K562 (cell line): ENCODE results near the gene TIMM44. TPM values are rescaled to one million over a fixed set of nuclear protein-coding genes. Genes with fewer than 3 reads are reported as not detected.

Source experiments
- ATF3 ChIP-seq, 2 experiments: fragments of 450-650 bp in 1 of 2; sonication (generic) in 1 of 2; formaldehyde crosslinking in 1 of 2; IDR thresholded peaks in 1 of 2; conservative IDR thresholded peaks in 1 of 2; 2 replicates each; pipeline versions ENCODE4 v1.6.1 to v1.8.1; 2016 to 2023; ENCODE audit warnings: mild to moderate bottlenecking in 2 of 2, moderate library complexity in 2 of 2, inconsistent platforms in 1 of 2, missing genetic modification reagents in 1 of 2
- CHD2 ChIP-seq: IDR thresholded peaks from 2 replicates; pipeline ENCODE4 v1.6.1; 2011; ENCODE audit warnings: low read depth, low read length
- CTCF ChIP-seq, 3 experiments: IDR thresholded peaks in 2 of 3; conservative IDR thresholded peaks in 1 of 3; 2 replicates each; pipeline ENCODE4 v1.5.1; 2011 to 2012; ENCODE audit warnings: low read length in 3 of 3, mild to moderate bottlenecking in 3 of 3, control low read depth in 2 of 3, improper control_type of control experiment in 1 of 3, inconsistent platforms in 1 of 3, low read depth in 1 of 3, mixed read lengths in 1 of 3, moderate library complexity in 1 of 3; ENCODE audit not compliant: insufficient read depth in 2 of 3
- CXXC5 ChIP-seq: fragments of 250-450 bp; sonication (Bioruptor Pico); IDR thresholded peaks from 2 replicates; pipeline ENCODE4 v1.8.0; 2022; ENCODE audit warnings: inconsistent platforms, mild to moderate bottlenecking, moderate library complexity
- ELK3 ChIP-seq: fragments of 450-650 bp; formaldehyde crosslinking; IDR thresholded peaks from 2 replicates; pipeline ENCODE4 v1.4.0; 2020; ENCODE audit warnings: mild to moderate bottlenecking
- FOXJ3 ChIP-seq: sonication (generic); formaldehyde crosslinking; IDR thresholded peaks from 2 replicates; pipeline ENCODE4 v1.4.0; 2020; ENCODE audit warnings: mild to moderate bottlenecking, missing genetic modification reagents
- HCFC1 ChIP-seq: IDR thresholded peaks from 2 replicates; pipeline ENCODE4 v1.6.1; 2012; ENCODE audit warnings: low read depth, low read length, improper control_type of control experiment
- HDAC1 ChIP-seq, 2 experiments: fragments of 450-650 bp; IDR thresholded peaks; 2 replicates each; pipeline ENCODE4 v1.6.1; 2016 to 2017; ENCODE audit warnings: inconsistent platforms in 1 of 2, mild to moderate bottlenecking in 1 of 2, moderate library complexity in 1 of 2
- NR1H2 ChIP-seq: sonication (generic); formaldehyde crosslinking; IDR thresholded peaks from 2 replicates; pipeline ENCODE4 v1.4.0; 2020; ENCODE audit warnings: mild to moderate bottlenecking, missing genetic modification reagents
- PURB ChIP-seq: sonication (generic); formaldehyde crosslinking; IDR thresholded peaks from 2 replicates; pipeline ENCODE4 v1.9.0; 2021; ENCODE audit warnings: low read depth, mild to moderate bottlenecking, missing genetic modification reagents
- SFPQ ChIP-seq: fragments of 200-400 bp; formaldehyde crosslinking; IDR thresholded peaks from 2 replicates; pipeline ENCODE4 v1.6.1; 2017; ENCODE audit warnings: mild to moderate bottlenecking, low read depth, low read length, moderate library complexity
- TBL1XR1 ChIP-seq, 2 experiments: IDR thresholded peaks; 2 replicates each; pipeline ENCODE4 v1.6.1; 2012; ENCODE audit warnings: improper control_type of control experiment in 2 of 2, low read length in 2 of 2, mild to moderate bottlenecking in 1 of 2
- XRCC4 ChIP-seq: IDR thresholded peaks from one replicate; pipeline ENCODE4 v1.6.1; 2011; ENCODE audit not compliant: insufficient read depth, insufficient read length; ENCODE audit errors: extremely low read depth
- ZFX ChIP-seq: sonication (generic); formaldehyde crosslinking; IDR thresholded peaks from 2 replicates; pipeline ENCODE4 v1.8.0; 2022; ENCODE audit warnings: mild to moderate bottlenecking, missing genetic modification reagents, moderate library complexity
- polyA plus RNA-seq, 8 experiments: library from polyadenylated mRNA; depleted of rRNA in 4 of 8; stranded (reverse) in 5 of 8; unstranded in 3 of 8; fragments of >200 nt; fragmentation: Nextera tagmentation in 2 of 8; fragmentation: Illumina TruSeq in 1 of 8; extraction: Ambion mirVana in 2 of 8; extraction: Trizol in 1 of 8; gene quantifications; 2 replicates each; pipeline versions ENCODE4 v1.2.1 to v1.2.3, GENCODE V29; 2011 to 2014; ENCODE audit warnings: inconsistent platforms in 1 of 8, missing spikeins in 1 of 8
- total RNA-seq, 7 experiments: library from RNA; depleted of rRNA in 6 of 7; stranded (reverse); fragments of >200 nt in 6 of 7; fragmentation: Illumina TruSeq in 2 of 7; extraction: Trizol in 2 of 7; gene quantifications; 2 replicates each; pipeline versions ENCODE4 v1.2.1 to v1.2.3, GENCODE V29; 2011 to 2021; ENCODE audit warnings: low replicate concordance in 1 of 7
- TF ChIP-seq, protein P1 (sequence below): fragments of 200-800 bp; sonication (Bioruptor generic); IDR thresholded peaks from 2 replicates; pipeline ENCODE4 v1.6.1; 2017; ENCODE audit warnings: missing genetic modification characterization, missing compliant biosample characterization
- TF ChIP-seq, protein P2 (sequence below), 3 experiments: fragments of 200-800 bp in 1 of 3; sonication (Bioruptor generic) in 1 of 3; sonication (generic) in 1 of 3; formaldehyde crosslinking in 1 of 3; IDR thresholded peaks; 2 replicates each; pipeline versions ENCODE4 v1.6.1 to v1.8.0; 2016 to 2022; ENCODE audit warnings: mild to moderate bottlenecking in 2 of 3, missing compliant biosample characterization in 2 of 3, missing genetic modification characterization in 2 of 3, missing genetic modification reagents in 1 of 3

Gene TIMM44
- total and polyA plus RNA-seq, 9 of the 15 experiments (the other 6 are each of a cell fraction or from before 2014, with no cell fraction given) = 10.3 to 231 (median 89.3) TPM

GRCh38 chr19:7888145-7888825, 55.2 kb downstream of the TIMM44 start, which contains the start of gene LRRC8E (continued):
- TF ChIP-seq, protein P1, sequence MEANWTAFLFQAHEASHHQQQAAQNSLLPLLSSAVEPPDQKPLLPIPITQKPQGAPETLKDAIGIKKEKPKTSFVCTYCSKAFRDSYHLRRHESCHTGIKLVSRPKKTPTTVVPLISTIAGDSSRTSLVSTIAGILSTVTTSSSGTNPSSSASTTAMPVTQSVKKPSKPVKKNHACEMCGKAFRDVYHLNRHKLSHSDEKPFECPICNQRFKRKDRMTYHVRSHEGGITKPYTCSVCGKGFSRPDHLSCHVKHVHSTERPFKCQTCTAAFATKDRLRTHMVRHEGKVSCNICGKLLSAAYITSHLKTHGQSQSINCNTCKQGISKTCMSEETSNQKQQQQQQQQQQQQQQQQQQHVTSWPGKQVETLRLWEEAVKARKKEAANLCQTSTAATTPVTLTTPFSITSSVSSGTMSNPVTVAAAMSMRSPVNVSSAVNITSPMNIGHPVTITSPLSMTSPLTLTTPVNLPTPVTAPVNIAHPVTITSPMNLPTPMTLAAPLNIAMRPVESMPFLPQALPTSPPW (CRISPR knock-in tag) = peak; percentile 64; the same call in 1 of the 2 replicates
- no peak for TF ChIP-seq SFPQ
- TF ChIP-seq CTCF (IDR thresholded peaks at IDR 0.05 in 2 of 3, conservative IDR thresholded peaks at IDR 0.05 in 1 of 3; ENCODE audit: insufficient read depth in 2 of 3, low read depth in 1 of 3, low read length in 3 of 3) = 0 out of 6 replicates have a peak, but pooled peaks of 1 of the 3 experiments have one; percentile 0
- TF ChIP-seq XRCC4 = no peak
- peak in 1 of 2 experiments; percentile 49; a peak in 1 of 4 replicates for TF ChIP-seq HDAC1 (IDR thresholded peaks at IDR 0.05)
- TF ChIP-seq ATF3 (IDR thresholded peaks at IDR 0.05) = peak; percentile 72
- TF ChIP-seq ATF3 (CRISPR knock-in tag; conservative IDR thresholded peaks at IDR 0.05) = 0 out of 2 replicates have a peak, but pooled peaks have one; percentile 30
- no peak for TF ChIP-seq FOXJ3 (CRISPR knock-in tag)
- no peak for TF ChIP-seq PURB
- no peak for TF ChIP-seq TBL1XR1 (IDR thresholded peaks at IDR 0.05; ENCODE audit: low read length in 2 of 2)
- peak; percentile 93 for TF ChIP-seq ZFX (CRISPR knock-in tag)
- 0 out of 2 replicates have a peak, but pooled peaks have one; percentile 32 for TF ChIP-seq NR1H2 (CRISPR knock-in tag)
- peak; percentile 56 for TF ChIP-seq CXXC5
- TF ChIP-seq, protein P2, sequence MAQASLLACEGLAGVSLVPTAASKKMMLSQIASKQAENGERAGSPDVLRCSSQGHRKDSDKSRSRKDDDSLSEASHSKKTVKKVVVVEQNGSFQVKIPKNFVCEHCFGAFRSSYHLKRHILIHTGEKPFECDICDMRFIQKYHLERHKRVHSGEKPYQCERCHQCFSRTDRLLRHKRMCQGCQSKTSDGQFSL (CRISPR knock-in tag; IDR thresholded peaks at IDR 0.05) = peak; percentile 75
- TF ChIP-seq, protein P2 (tag; IDR thresholded peaks at IDR 0.05) = peak in 1 of 2 experiments; percentile 26; a peak in 1 of 4 replicates
- TF ChIP-seq CHD2 = peak; percentile 60
- TF ChIP-seq ELK3 (CRISPR knock-in tag) = no peak
- TF ChIP-seq HCFC1 = no peak
